ENCODE results near the gene LMAN1L.

LMAN1L gene

GRCh38 chr15:74794248-74794969 lies 18.2 kb upstream of the LMAN1L start:
- DNase-seq = no peak

- DNase-seq = no peak
Observed at GRCh38 chr15:74794970-74795349, 17.7 kb upstream of the LMAN1L start.

- peak; percentile 49 for DNase-seq
Observed at GRCh38 chr15:74795966-74796625, 16.5 kb upstream of the LMAN1L start.

DNA sequence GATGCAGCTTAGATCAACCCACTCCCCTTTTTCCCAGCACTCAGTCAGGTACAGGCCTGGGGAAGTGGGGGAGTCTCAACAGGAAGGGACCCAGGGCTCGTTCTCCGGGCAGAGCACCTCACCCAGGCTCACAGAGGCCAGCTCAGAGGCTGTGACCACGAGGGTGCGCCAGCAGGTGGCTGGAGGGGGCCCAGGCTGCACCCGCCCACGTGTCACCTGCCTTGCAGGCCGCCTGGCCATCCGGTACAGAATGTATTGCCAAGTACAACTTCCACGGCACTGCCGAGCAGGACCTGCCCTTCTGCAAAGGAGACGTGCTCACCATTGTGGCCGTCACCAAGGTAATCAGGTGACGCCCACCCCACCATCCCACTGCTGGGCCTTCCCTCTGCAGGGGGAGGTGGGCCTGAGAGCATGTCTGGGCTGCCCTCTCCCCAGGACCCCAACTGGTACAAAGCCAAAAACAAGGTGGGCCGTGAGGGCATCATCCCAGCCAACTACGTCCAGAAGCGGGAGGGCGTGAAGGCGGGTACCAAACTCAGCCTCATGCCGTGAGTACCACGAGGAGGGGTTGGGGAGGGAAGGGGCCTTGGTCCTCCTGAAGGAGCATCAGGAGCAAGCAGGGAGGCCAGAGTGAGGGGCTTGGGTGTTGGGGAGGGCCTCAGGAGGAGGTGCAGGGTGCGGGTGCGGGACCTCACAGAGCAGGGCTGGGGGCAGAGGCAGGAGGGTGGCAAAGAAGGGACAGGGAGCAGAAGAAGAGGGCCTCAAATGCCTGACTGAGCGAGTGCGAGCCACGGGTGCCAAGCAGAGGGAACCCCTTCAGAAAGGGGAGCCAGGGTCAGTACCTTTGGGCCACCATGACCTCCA lies 14.0 kb upstream of the LMAN1L start:
- no peak for DNase-seq

DNA sequence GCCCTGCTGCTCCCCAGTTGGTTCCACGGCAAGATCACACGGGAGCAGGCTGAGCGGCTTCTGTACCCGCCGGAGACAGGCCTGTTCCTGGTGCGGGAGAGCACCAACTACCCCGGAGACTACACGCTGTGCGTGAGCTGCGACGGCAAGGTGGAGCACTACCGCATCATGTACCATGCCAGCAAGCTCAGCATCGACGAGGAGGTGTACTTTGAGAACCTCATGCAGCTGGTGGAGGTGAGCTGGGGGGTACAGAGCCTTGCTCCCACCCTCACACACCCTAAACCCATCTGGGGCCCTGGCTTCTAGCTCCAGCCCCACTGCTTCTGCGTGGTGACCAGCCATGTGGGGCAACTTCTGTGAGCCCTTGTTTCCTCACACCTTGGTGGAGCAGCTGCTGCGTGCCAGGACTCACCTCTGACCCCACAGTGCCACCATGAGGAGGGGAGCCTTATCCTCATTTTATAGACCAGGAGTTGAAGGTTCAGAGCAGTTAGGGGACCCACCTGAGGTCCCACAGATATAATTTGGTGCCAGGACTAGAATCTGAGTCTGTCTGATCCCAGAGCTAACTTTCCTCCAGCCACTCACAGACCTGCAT lies 13.3 kb upstream of the LMAN1L start:
- peak; percentile 42 for DNase-seq

- peak; percentile 91 for DNase-seq
Observed at GRCh38 chr15:74799856-74800558, 12.6 kb upstream of the LMAN1L start.

DNA sequence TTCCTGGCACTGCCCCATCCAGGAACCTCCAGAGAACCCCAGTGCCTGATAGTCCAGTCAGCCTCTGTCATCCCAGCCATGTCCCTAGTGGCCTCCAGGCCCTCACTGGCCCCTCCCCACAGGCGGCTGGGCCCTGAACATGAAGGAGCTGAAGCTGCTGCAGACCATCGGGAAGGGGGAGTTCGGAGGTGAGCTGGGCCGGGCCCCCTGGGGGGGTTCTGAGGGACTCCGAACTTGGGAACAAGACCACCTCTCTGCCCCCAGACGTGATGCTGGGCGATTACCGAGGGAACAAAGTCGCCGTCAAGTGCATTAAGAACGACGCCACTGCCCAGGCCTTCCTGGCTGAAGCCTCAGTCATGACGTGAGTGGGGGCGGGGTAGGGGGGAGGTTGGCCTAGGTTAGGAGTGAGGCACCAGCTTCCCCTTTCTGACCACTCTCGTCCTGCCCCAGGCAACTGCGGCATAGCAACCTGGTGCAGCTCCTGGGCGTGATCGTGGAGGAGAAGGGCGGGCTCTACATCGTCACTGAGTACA lies 12.0 kb upstream of the LMAN1L start:
- DNase-seq = no peak

GRCh38 chr15:74801311-74801997 lies 11.2 kb upstream of the LMAN1L start:
- DNase-seq = no peak

DNA sequence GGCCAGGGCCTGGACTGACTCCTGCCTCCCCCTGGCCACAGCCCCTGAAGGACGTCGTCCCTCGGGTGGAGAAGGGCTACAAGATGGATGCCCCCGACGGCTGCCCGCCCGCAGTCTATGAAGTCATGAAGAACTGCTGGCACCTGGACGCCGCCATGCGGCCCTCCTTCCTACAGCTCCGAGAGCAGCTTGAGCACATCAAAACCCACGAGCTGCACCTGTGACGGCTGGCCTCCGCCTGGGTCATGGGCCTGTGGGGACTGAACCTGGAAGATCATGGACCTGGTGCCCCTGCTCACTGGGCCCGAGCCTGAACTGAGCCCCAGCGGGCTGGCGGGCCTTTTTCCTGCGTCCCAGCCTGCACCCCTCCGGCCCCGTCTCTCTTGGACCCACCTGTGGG lies 10.3 kb upstream of the LMAN1L start:
- DNase-seq = no peak

- no peak for DNase-seq
Observed at GRCh38 chr15:74802862-74803447, 9.7 kb upstream of the LMAN1L start.

DNA sequence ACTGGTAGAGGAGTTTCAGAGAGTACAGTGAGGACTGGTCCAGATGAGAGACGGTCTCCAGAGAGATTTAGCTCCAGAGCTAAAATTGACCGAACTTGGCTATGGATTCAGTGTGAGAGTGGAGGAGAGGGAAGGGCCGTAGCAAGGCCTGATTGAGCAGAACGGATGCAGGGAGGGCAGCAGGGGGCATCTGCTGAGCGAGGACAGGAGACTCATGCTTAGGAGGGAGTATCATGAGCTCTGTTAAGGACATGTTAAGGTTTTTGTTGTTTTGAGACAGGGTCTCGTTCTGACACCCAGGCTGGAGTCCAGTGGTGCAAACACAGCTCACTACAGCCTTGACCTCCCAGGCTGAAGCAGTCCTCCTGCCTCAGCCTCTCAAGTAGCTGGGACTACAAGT lies 7.7 kb upstream of the LMAN1L start:
- no peak for DNase-seq

- DNase-seq = no peak
Observed at GRCh38 chr15:74807282-74807681, 5.4 kb upstream of the LMAN1L start.

GRCh38 chr15:74808078-74808839 lies 4.4 kb upstream of the LMAN1L start:
- no peak for DNase-seq

- no peak for DNase-seq
Observed at GRCh38 chr15:74808840-74809229, 3.8 kb upstream of the LMAN1L start.

DNA sequence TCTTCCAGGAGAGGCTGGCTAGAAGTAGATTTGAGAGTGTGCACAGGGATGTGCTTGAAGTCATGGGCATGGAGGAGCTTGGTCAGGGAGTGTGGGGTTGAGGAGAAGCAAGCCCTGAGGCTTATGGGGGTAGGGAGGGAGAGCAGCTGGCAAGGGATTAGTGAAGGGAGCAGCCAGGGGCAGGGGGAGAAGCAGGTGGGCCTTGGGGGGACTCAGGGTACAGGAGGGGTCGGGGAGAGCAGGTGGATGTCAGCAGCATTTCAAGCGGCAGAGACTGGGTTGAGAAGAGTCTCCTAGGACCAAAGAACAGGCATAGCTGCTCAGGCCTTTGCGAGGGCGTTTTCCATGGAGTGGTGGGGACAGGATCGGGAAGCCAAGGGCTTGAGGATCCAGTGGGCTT lies 3.4 kb upstream of the LMAN1L start:
- DNase-seq = no peak

DNA sequence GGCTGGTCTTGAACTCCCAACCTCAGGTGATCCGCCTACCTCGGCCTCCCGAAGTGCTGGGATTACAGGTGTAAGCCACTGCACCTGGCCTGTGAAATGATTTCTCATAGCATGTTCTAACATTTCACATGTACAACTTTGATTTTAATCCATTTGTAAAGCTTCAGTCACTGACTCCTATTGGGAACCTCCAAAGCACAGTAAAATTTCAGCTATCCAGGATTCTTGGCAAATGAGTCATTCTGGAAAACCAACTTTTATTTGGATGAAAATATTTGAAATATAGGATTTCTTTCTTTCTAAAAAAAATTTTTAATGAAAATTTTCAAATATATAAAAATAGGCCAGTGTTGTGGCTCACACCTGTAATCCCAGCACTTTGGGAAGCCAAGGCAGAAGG lies 2.7 kb upstream of the LMAN1L start:
- DNase-seq = no peak

GRCh38 chr15:74815121-74815934 lies 2.7 kb downstream of the LMAN1L start:
- no peak for DNase-seq

DNA sequence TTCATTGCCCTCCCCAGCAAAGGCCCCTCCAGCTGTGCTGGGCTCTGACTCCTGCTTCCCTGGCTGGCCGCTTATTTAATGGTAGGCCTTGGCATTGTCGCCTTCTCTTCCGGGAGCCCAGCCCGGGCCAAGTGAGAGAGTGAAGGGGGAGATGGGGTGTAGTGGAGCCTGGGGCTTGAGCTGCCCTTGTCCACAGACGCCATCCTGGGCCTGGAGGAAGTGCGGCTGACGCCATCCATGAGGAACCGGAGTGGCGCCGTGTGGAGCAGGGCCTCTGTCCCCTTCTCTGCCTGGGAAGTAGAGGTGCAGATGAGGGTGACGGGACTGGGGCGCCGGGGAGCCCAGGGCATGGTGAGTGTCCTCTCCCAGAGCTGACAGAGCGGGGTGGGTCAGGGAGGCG lies 3.3 kb downstream of the LMAN1L start:
- no peak for DNase-seq

GRCh38 chr15:74816624-74817369 lies 4.2 kb downstream of the LMAN1L start:
- DNase-seq = no peak

Data from activated CD4-positive, alpha-beta T cell treated with anti-CD3 and anti-CD28 coated beads, Interleukin-2, Interleukin-6, amounts not matched to agents 100 ng/mL and 50 ng/mL, durations not matched to agents 16 hours and 8 hours (primary cell).